SK-N-SH (cell line): Measurements from ENCODE around the gene POLR3B. TPM values are rescaled to one million over a fixed set of nuclear protein-coding genes. Genes with fewer than 3 reads are reported as not detected.

ENCODE experiments used
- CTCF ChIA-PET: fragments of 300-600, 350-600 bp; formaldehyde crosslinking; extraction: SDS; loops from one replicate; lab custom pipeline; 2021; lab: Yijun Ruan, JAX
- POLR2A ChIA-PET: fragments of 350-600 bp; sonication (Branson Sonifier 250); formaldehyde crosslinking; extraction: SDS; loops from one replicate; lab custom pipeline; 2020; ENCODE audit warnings: antibody characterized with exemption, inconsistent platforms; lab: Yijun Ruan, JAX
- DNase-seq: peaks from one replicate; pipeline ENCODE4 v3.0.0; 2012
- H2AFZ ChIP-seq: fragments of 200-600 bp; sonication (generic); 2 replicates; pipeline ENCODE4 v1.8.1; 2016; ENCODE audit warnings: antibody characterized with exemption, mild to moderate bottlenecking, low read depth
- H3F3A ChIP-seq: fragments of 200-600 bp; sonication (generic); replicated peaks from 2 replicates; pipeline ENCODE3; 2016; ENCODE audit warnings: antibody characterized with exemption, mild to moderate bottlenecking; ENCODE audit not compliant: insufficient read depth
- H3K27ac ChIP-seq, 2 experiments: fragments of 200-500 bp in 1 of 2; fragments of 200-600 bp in 1 of 2; sonication (Bioruptor generic) in 1 of 2; sonication (generic), shearing (Covaris generic) in 1 of 2; 2 replicates each; pipeline versions ENCODE4 v1.5.1 to v1.6.1; 2014 to 2016; ENCODE audit warnings: low read depth in 2 of 2, inconsistent platforms in 1 of 2, low read length in 1 of 2, mild to moderate bottlenecking in 1 of 2, mixed read lengths in 1 of 2
- H3K27me3 ChIP-seq: fragments of 200-600 bp; sonication (generic), shearing (Covaris generic); 2 replicates; pipeline ENCODE4 v1.6.1; 2016; ENCODE audit warnings: mixed run types; ENCODE audit not compliant: insufficient read depth
- H3K36me3 ChIP-seq, 2 experiments: fragments of 200-500 bp in 1 of 2; fragments of 200-600 bp in 1 of 2; sonication (Bioruptor generic) in 1 of 2; sonication (generic) in 1 of 2; replicated peaks in 1 of 2; 2 replicates each; pipeline versions ENCODE3 to v1.5.1; 2014 to 2016; ENCODE audit warnings: low read length in 1 of 2, mild to moderate bottlenecking in 1 of 2; ENCODE audit not compliant: insufficient read depth in 2 of 2, control insufficient read depth in 1 of 2
- H3K4me1 ChIP-seq, 2 experiments: fragments of 200-500 bp in 1 of 2; fragments of 200-600 bp in 1 of 2; sonication (Bioruptor generic) in 1 of 2; sonication (generic), shearing (Covaris generic) in 1 of 2; 2 replicates each; pipeline versions ENCODE4 v1.5.1 to v1.6.1; 2014 to 2016; ENCODE audit warnings: low read depth in 1 of 2, low read length in 1 of 2, mixed run types in 1 of 2; ENCODE audit not compliant: insufficient read depth in 2 of 2, control insufficient read depth in 1 of 2
- H3K4me2 ChIP-seq: fragments of 200-600 bp; sonication (generic), shearing (Covaris generic); 2 replicates; pipeline ENCODE4 v1.6.1; 2017; ENCODE audit warnings: mixed run types
- H3K4me3 ChIP-seq, 2 experiments: fragments of 200-500 bp in 1 of 2; fragments of 200-600 bp in 1 of 2; sonication (Bioruptor generic) in 1 of 2; sonication (generic), shearing (Covaris generic) in 1 of 2; 2 replicates each; pipeline versions ENCODE4 v1.5.1 to v1.8.1; 2014 to 2016; ENCODE audit warnings: low read depth in 2 of 2, inconsistent platforms in 1 of 2, low read length in 1 of 2, mild to moderate bottlenecking in 1 of 2, mixed read lengths in 1 of 2, moderate library complexity in 1 of 2
- H3K79me2 ChIP-seq: fragments of 200-600 bp; sonication (generic); 2 replicates; pipeline ENCODE4 v1.8.1; 2017; ENCODE audit warnings: mild to moderate bottlenecking; ENCODE audit not compliant: insufficient read depth
- H3K9ac ChIP-seq: fragments of 200-600 bp; sonication (generic); 2 replicates; pipeline ENCODE4 v1.6.1; 2017; ENCODE audit warnings: mixed run types
- H3K9me2 ChIP-seq: fragments of 200-600 bp; sonication (generic); 2 replicates; pipeline ENCODE4 v1.6.1; 2017; ENCODE audit warnings: mixed run types
- H3K9me3 ChIP-seq: fragments of 200-600 bp; sonication (generic); 2 replicates; pipeline ENCODE4 v1.6.1; 2017; ENCODE audit warnings: mixed run types, mild to moderate bottlenecking, moderate library complexity
- H4K20me1 ChIP-seq: fragments of 200-600 bp; sonication (generic); 2 replicates; pipeline ENCODE4 v1.6.1; 2017; ENCODE audit warnings: mild to moderate bottlenecking, mixed run types; ENCODE audit not compliant: insufficient read depth
- CHD2 ChIP-seq: fragments of 150-350 bp; IDR thresholded peaks from 2 replicates; pipeline ENCODE4 v1.6.1; 2018; ENCODE audit warnings: low read length; ENCODE audit not compliant: partially characterized antibody
- ELF1 ChIP-seq: IDR thresholded peaks from 2 replicates; pipeline ENCODE4 v1.4.0; 2012
- EP300 ChIP-seq, 2 experiments: IDR thresholded peaks; 2 replicates each; pipeline versions ENCODE4 v1.4.0 to v1.6.1; 2012; ENCODE audit warnings: borderline replicate concordance in 1 of 2, low read depth in 1 of 2, low read length in 1 of 2
- EZH2phosphoT487 ChIP-seq: fragments of 200-600 bp; sonication (generic); IDR thresholded peaks from 2 replicates; pipeline ENCODE4 v1.6.1; 2017; ENCODE audit warnings: low read depth, mixed run types, mild to moderate bottlenecking, antibody characterized with exemption, moderate library complexity, borderline replicate concordance
- GABPA ChIP-seq: IDR thresholded peaks from 2 replicates; pipeline ENCODE4 v1.4.0; 2012; ENCODE audit warnings: low read depth, mild to moderate bottlenecking
- JUND ChIP-seq: IDR thresholded peaks from 2 replicates; pipeline ENCODE4 v1.4.0; 2012
- MEF2A ChIP-seq: IDR thresholded peaks from 2 replicates; pipeline ENCODE4 v1.4.0; 2012; ENCODE audit warnings: low read depth, borderline replicate concordance
- MXI1 ChIP-seq: IDR thresholded peaks from 2 replicates; pipeline ENCODE4 v1.6.1; 2012; ENCODE audit warnings: mild to moderate bottlenecking, low read depth, low read length, improper control_type of control experiment
- NFIC ChIP-seq: IDR thresholded peaks from 2 replicates; pipeline ENCODE4 v1.4.0; 2012; ENCODE audit warnings: borderline replicate concordance
- PBX3 ChIP-seq: IDR thresholded peaks from 2 replicates; pipeline ENCODE4; 2012
- POLR2AphosphoS5 ChIP-seq: IDR thresholded peaks from 2 replicates; pipeline ENCODE4 v1.6.1; 2012; ENCODE audit warnings: low read depth, low read length
- RAD21 ChIP-seq: IDR thresholded peaks from 2 replicates; pipeline ENCODE4 v1.6.1; 2012; ENCODE audit warnings: mild to moderate bottlenecking, low read length
- RFX5 ChIP-seq: IDR thresholded peaks from 2 replicates; pipeline ENCODE4 v1.6.1; 2012; ENCODE audit warnings: mild to moderate bottlenecking, improper control_type of control experiment, low read length
- SMC3 ChIP-seq: IDR thresholded peaks from 2 replicates; pipeline ENCODE4 v1.6.1; 2012; ENCODE audit warnings: low read depth, low read length, improper control_type of control experiment
- USF1 ChIP-seq: IDR thresholded peaks from 2 replicates; pipeline ENCODE4 v1.4.0; 2012; ENCODE audit warnings: low read depth, borderline replicate concordance
- USF2 ChIP-seq: fragments of 150-350 bp; IDR thresholded peaks from 2 replicates; pipeline ENCODE4 v1.6.1; 2017; ENCODE audit warnings: antibody characterized with exemption, low read length, low read depth, borderline replicate concordance
- WGBS: methylation state at CpG from one replicate; pipeline ENCODE4 v1.1.6; 2017; ENCODE audit warnings: low lambda C conversion rate; 5-methylcytosine and 5-hydroxymethylcytosine counted together
- polyA plus RNA-seq, 3 experiments: library from polyadenylated mRNA; depleted of rRNA; stranded (reverse); fragments of >200 nt; gene quantifications; 2 replicates each; pipeline ENCODE4 v1.2.3, GENCODE V29; 2012
- TF ChIP-seq, protein P1 (sequence below): fragments of 200-600 bp; sonication (generic); IDR thresholded peaks from 2 replicates; pipeline ENCODE4 v1.6.1; 2017; ENCODE audit warnings: antibody characterized with exemption, mild to moderate bottlenecking, moderate library complexity
- TF ChIP-seq, protein P2 (sequence below): IDR thresholded peaks from 2 replicates; pipeline ENCODE4 v1.4.0; 2012; ENCODE audit warnings: low read depth
- TF ChIP-seq, protein P3 (sequence below): IDR thresholded peaks from 2 replicates; pipeline ENCODE4 v1.6.1; 2012; ENCODE audit warnings: mild to moderate bottlenecking, low read depth, low read length, moderate library complexity

POLR3B gene
- polyA plus RNA-seq, 1 of the 3 experiments (the other 2 are of a cell fraction) = 3.3 TPM

DNA sequence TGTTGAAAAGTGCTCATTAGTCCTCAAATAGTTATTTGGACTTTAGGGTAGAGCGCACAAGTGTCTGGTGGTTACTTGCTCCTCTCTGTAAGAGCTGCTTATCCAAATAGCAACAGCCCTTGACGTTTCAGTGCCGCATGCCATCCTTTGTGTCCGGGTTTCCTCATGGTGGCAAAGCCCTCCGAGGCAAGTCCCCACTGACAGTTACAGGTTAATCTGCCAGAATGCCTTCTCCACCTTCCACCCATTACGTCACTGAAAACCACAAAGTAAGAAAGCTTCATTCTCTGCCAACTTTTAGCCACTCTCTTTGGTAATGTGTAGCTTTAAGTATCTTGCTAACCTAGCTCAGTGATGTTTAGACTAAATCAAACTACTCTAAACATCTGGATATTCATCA is 78.6 kb downstream of the POLR3B start:
- H2AFZ ChIP-seq = no peak overlapping the region
- H3K79me2 ChIP-seq = no peaks in the 10 kb centered on the region
- no peak overlapping the region for H3K4me2 ChIP-seq
- TF ChIP-seq USF2 = no peak
- TF ChIP-seq JUND = no peak
- TF ChIP-seq, protein P1, sequence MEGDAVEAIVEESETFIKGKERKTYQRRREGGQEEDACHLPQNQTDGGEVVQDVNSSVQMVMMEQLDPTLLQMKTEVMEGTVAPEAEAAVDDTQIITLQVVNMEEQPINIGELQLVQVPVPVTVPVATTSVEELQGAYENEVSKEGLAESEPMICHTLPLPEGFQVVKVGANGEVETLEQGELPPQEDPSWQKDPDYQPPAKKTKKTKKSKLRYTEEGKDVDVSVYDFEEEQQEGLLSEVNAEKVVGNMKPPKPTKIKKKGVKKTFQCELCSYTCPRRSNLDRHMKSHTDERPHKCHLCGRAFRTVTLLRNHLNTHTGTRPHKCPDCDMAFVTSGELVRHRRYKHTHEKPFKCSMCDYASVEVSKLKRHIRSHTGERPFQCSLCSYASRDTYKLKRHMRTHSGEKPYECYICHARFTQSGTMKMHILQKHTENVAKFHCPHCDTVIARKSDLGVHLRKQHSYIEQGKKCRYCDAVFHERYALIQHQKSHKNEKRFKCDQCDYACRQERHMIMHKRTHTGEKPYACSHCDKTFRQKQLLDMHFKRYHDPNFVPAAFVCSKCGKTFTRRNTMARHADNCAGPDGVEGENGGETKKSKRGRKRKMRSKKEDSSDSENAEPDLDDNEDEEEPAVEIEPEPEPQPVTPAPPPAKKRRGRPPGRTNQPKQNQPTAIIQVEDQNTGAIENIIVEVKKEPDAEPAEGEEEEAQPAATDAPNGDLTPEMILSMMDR = no peak
- no peak for TF ChIP-seq PBX3
- no peak for TF ChIP-seq POLR2AphosphoS5
- TF ChIP-seq MEF2A = no peak
- TF ChIP-seq SMC3 = no peak
- no peak for TF ChIP-seq EZH2phosphoT487
- TF ChIP-seq USF1 = no peak
- no peak for TF ChIP-seq ELF1
- no peak for TF ChIP-seq CHD2
- no peaks in the 10 kb centered on the region for H3F3A ChIP-seq
- H3K9me3 ChIP-seq = no peaks in the 10 kb centered on the region
- WGBS = 96% methylated on average over 6 of the region's 6 CpGs
- no peak overlapping the region for H3K9ac ChIP-seq
- peaks cover 33 to 36% of the 10 kb centered on the region in 2 experiments for H3K36me3 ChIP-seq
- no peaks in the 10 kb centered on the region for H4K20me1 ChIP-seq
- no peaks in the 10 kb centered on the region for H3K9me2 ChIP-seq
- no peak overlapping the region for H3K27ac ChIP-seq
- no peak for DNase-seq
- H3K4me3 ChIP-seq = no peak overlapping the region
- ChIA-PET POLR2A (no interaction called here), CTCF (no interaction called here)
- no peaks in the 10 kb centered on the region for H3K27me3 ChIP-seq
- no peaks in the 10 kb centered on the region for H3K4me1 ChIP-seq

GRCh38 chr12:106442575-106442974 is 85.0 kb downstream of the POLR3B start:
- no peak overlapping the region for H3K4me2 ChIP-seq
- POLR2A ChIA-PET = no interaction called here
- no peaks in the 10 kb centered on the region for H3K79me2 ChIP-seq
- H3K9me3 ChIP-seq = no peaks in the 10 kb centered on the region
- H3F3A ChIP-seq = no peaks in the 10 kb centered on the region
- 95% methylated on average over 2 of the region's 2 CpGs for WGBS
- H4K20me1 ChIP-seq = no peaks in the 10 kb centered on the region
- CTCF ChIA-PET = no interaction called here
- H3K4me3 ChIP-seq = no peak overlapping the region
- H3K27me3 ChIP-seq = no peaks in the 10 kb centered on the region
- H3K9ac ChIP-seq = no peak overlapping the region
- no peak for DNase-seq
- no peak overlapping the region for H2AFZ ChIP-seq
- no peak overlapping the region for H3K27ac ChIP-seq
- H3K9me2 ChIP-seq = no peaks in the 10 kb centered on the region
- no peaks in the 10 kb centered on the region for H3K4me1 ChIP-seq
- H3K36me3 ChIP-seq = peaks cover 17 to 43% of the 10 kb centered on the region in 2 experiments
- TF ChIP-seq, protein P2, sequence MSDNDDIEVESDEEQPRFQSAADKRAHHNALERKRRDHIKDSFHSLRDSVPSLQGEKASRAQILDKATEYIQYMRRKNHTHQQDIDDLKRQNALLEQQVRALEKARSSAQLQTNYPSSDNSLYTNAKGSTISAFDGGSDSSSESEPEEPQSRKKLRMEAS = no peak
- TF ChIP-seq NFIC (no peak), RAD21 (no peak), JUND (no peak), USF2 (no peak), GABPA (no peak), MXI1 (no peak), EZH2phosphoT487 (no peak), RFX5 (no peak), EP300 (IDR thresholded peaks at IDR 0.05; ENCODE audit: borderline replicate concordance in 1 of 2, low read depth in 1 of 2, low read length in 1 of 2) (no peak), ELF1 (no peak)
- TF ChIP-seq, protein P3, sequence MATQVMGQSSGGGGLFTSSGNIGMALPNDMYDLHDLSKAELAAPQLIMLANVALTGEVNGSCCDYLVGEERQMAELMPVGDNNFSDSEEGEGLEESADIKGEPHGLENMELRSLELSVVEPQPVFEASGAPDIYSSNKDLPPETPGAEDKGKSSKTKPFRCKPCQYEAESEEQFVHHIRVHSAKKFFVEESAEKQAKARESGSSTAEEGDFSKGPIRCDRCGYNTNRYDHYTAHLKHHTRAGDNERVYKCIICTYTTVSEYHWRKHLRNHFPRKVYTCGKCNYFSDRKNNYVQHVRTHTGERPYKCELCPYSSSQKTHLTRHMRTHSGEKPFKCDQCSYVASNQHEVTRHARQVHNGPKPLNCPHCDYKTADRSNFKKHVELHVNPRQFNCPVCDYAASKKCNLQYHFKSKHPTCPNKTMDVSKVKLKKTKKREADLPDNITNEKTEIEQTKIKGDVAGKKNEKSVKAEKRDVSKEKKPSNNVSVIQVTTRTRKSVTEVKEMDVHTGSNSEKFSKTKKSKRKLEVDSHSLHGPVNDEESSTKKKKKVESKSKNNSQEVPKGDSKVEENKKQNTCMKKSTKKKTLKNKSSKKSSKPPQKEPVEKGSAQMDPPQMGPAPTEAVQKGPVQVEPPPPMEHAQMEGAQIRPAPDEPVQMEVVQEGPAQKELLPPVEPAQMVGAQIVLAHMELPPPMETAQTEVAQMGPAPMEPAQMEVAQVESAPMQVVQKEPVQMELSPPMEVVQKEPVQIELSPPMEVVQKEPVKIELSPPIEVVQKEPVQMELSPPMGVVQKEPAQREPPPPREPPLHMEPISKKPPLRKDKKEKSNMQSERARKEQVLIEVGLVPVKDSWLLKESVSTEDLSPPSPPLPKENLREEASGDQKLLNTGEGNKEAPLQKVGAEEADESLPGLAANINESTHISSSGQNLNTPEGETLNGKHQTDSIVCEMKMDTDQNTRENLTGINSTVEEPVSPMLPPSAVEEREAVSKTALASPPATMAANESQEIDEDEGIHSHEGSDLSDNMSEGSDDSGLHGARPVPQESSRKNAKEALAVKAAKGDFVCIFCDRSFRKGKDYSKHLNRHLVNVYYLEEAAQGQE = no peak
